ENCODE data around the gene ZNF445.

DNA sequence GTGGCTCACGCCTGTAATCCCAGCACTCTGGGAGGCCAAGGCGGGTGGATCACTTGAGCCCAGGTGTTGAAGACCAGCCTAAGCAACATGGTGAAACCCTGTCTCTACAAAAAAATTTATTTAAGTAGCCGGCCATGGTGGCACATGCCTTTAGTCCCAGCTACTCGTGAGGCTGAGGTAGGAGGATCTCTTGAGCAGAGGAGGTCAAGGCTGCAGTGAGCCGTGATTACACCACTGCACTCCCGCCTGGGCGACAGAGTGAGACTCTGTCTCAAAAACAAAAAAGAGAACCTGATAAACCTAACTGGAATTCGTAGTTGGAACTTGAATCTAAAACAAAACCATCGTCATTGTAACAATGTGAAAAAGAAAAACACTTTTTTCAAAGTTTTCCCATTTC lies 81.8 kb downstream of the ZNF445 start:
- TF ChIP-seq POLR2AphosphoS5 (IDR thresholded peaks at IDR 0.05; ENCODE audit: borderline replicate concordance, low read depth, low read length) = no peak
- TF ChIP-seq EZH2 (IDR thresholded peaks at IDR 0.05) = no peak
- TF ChIP-seq FOXP2 (optimal IDR thresholded peaks at IDR 0.05; ENCODE audit: control extremely low read depth, extremely low read length, insufficient read depth) = no peak
